PC-9 (cell line): Measurements from ENCODE around the gene ANKS1B.

ENCODE experiments used
- EZH2 ChIP-seq: fragments of 200-600 bp; sonication (generic); IDR thresholded peaks from 2 replicates; pipeline ENCODE4 v1.8.0; 2017; ENCODE audit warnings: antibody characterized with exemption, low read depth
- TF ChIP-seq, protein P1 (sequence below): fragments of 200-600 bp; sonication (generic); conservative IDR thresholded peaks from 2 replicates; pipeline ENCODE4 v1.6.1; 2017; ENCODE audit warnings: mixed run types, antibody characterized with exemption, mild to moderate bottlenecking, moderate library complexity

- TF ChIP-seq, protein P1, sequence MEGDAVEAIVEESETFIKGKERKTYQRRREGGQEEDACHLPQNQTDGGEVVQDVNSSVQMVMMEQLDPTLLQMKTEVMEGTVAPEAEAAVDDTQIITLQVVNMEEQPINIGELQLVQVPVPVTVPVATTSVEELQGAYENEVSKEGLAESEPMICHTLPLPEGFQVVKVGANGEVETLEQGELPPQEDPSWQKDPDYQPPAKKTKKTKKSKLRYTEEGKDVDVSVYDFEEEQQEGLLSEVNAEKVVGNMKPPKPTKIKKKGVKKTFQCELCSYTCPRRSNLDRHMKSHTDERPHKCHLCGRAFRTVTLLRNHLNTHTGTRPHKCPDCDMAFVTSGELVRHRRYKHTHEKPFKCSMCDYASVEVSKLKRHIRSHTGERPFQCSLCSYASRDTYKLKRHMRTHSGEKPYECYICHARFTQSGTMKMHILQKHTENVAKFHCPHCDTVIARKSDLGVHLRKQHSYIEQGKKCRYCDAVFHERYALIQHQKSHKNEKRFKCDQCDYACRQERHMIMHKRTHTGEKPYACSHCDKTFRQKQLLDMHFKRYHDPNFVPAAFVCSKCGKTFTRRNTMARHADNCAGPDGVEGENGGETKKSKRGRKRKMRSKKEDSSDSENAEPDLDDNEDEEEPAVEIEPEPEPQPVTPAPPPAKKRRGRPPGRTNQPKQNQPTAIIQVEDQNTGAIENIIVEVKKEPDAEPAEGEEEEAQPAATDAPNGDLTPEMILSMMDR: no peak
- no peak for TF ChIP-seq EZH2
Measured at GRCh38 chr12:99486277-99486676, 498.5 kb downstream of the ANKS1B start.
